Measurements from ENCODE around the gene PPP2R3B. TPM values are rescaled to one million over a fixed set of nuclear protein-coding genes. Genes with fewer than 3 reads are reported as not detected.
"Not testable (repeated sequence)": the region's sequence is repeated elsewhere in the genome, so short reads cannot be mapped to it uniquely, and the experiment has no call there.

The PPP2R3B gene
- total RNA-seq, 1 experiment from 2014 or later, result 13.8 TPM

DNA sequence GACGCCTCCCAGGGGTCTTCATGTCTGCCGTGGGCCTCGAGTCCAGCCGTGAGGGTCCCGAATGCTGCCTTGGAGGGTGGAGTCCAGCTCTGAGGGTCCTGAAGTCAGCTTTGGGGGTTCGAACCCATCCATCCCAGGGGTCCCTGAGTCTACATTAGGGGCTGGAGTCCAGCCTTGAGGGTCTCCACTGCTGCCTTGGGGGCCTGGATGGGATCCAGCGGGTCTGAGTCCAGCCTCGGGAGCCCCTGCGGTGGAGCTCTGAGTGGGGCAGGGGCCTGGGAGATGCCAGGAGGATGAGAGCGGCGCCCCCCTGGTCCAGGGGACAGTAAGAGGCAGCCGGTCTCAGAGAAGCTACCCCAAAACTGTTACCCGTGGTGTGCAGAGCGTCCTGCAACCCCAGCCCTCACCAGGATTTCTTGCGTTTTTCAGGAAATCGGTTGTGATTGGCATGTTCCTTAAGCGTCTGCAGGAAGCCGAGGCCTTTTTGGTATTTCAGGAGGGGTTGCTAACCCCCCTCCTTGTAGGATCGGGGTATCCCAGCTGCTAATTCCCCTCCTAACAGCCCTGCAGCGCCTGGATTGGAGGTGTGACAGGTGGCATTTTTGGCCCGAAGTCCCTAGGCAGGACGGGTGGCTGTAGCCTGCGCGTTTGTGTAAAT is 66.5 kb downstream of the PPP2R3B start:
- no peak for DNase-seq (ENCODE audit: low read depth)

DNA sequence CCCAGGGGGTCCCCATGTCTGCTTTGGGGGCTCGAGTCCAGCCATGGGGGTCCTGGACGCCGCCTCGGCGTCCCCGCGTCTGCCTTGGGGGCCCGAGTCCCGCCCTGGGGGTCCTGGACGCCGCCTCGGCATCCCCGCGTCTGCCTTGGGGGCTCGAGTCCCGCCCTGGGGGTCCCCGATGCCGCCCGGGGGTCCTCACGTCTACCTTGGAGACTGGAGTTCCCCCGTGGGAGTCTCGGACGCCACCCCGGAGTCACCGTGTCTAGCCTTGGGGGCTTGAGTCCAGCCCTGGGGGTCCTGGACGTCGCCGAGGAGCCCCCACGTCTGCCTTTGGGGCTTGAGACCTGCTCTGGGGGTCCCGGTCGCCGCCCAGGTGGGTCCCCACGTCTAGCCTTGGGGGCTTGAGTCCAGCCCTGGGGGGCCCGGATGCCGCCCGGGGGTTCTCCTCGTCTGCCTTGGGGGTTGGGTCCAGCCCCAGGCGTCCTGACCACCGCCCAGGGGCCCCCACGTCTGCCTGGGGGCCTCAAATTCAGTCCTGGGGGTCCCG is 67.1 kb downstream of the PPP2R3B start:
- no peak for DNase-seq (ENCODE audit: low read depth)

DNA sequence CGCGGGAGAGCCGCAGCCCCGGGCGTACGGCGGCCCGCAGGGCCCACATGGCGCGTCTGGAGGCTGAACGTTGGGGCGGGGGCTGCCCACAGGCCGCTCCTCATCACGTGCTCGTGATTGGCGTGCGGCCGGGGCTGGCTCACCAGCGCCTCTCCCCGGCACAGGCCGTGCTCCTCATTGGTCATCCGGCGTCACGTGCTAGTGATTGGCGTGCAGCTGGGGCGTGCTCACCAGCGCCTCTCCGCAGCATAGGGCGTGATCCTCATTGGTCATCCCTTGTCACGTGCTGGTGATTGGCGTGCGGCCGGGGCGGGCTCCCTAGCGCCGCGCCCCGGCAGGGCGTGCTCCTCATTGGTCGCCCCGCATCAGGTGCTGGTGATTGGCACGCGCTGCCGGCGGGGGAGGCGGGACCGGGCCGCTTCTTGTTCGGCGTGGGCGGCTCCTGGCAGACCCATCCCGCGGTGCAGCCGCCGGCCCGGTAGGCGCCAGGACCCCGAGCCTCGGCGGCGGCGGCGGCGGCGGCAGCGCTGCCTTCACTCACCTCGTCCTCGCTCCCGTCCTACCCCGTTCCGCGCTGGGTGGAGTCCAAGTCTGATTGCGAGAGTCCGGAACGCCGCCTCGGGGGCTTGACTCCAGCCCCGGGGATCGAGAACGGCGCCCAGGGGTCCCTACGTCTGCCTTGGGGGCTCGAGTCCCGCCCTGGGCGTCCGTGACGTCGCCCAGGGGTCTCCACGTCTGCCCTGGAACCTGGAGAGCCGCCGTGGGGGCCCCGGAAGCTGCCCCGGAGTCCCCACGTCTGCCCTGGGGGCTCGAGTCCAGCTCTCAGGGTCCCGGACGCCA is 67.7 kb downstream of the PPP2R3B start, which contains the start of gene GTPBP6:
Gene GTPBP6 (minus strand): TSS at position 58 of the 840 bp plus-strand sequence. CDS start 9 bp downstream, at position 49.
- DNase-seq (ENCODE audit: low read depth), result peak; percentile 100

DNA sequence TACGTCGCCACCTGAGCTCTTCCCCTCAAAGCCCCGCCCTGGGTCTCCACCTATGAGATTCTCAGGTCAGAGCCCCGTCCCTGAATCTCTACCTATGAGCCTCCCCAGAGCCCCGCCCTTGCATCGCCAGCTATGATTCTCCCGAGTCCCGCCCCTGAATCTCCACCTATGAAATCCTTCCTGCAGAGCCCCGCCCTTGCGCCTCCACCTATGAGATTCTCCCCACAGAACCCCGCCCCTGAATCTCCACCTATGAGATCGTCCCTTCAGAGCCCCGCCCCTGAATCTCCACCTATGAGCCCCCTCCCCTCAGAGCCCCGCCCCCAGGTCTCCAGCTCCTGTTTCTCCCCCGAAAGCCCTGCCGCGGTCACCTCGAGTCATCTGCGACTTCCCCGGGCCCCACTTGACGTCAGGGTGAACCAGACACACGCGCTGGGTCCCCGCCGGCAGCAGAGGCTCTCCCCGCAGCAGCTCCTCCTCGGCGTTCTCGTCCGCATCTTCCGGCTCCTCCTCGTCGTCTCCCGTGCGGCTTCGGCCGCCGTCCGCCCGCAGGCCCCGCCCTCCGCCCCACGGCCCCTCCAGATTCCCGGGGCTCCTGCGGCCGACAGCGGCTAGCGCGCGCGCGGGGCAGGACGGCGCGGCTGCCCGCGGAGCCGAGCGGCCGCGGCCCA is 68.5 kb downstream of the PPP2R3B start:
- peak; percentile 95 for DNase-seq (ENCODE audit: low read depth)

GRCh38 chrX:317424-318067 is 69.2 kb downstream of the PPP2R3B start:
- no peak for DNase-seq (ENCODE audit: low read depth)

- DNase-seq (ENCODE audit: low read depth), result no peak
Observed at GRCh38 chrX:316351-317325, 70.1 kb downstream of the PPP2R3B start.

DNA sequence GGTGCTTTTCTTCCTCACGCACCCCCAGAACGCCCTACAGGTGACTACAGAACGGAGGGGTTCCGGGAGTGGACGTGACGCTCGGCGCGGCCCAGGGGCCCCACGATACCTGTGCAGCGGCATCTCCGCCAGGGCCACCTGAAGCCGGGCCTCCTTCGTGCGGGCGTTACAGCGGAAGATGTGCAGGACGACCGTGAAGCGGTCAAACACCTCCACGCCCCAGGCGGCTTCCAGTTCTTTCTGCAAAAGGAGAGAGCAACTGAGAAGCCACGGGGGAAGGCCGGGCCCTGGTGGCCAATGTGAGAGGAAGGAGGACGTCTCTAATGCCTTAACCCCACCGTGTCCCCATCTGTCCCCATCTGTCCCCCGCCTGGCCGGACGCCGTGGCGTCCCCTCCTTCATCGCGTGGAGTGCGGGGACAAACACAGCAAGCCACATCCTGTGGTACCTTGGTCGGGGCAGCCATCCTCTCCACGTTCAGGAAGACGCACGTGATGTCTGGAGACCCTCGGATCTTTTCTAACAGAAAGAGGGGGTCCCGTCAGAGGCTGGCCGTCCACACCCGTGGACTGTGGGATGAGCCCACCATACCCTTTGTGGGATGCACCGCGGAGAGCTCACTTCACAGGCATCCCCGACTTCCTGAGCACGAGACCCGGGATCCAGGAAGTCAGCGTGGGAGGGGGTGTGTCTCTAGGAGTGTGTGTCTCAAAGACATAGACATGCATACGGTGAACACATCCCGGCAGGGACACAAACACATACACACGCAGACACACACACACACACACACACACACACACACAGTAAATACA is 71.7 kb downstream of the PPP2R3B start:
- no peak for DNase-seq (ENCODE audit: low read depth)

DNA sequence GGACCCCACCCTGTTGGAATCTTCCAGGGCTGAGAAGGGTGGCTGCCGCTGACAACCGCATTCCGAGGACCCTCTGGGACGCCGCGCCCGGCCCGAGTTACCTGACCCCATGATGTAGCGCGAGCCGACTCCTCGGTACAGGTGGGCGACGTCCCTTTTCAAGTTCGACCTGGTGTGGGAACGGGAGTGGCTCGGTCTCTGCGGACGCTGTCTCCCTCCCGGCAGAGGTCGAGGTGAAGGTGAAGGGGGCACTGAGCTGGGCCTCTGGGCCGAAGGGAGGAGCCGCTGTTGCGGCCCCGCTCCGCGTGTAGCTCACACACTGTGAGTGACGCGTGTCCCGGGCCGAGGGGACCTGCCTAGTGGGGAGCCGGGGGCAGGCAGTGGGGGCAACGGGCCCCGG is 72.7 kb downstream of the PPP2R3B start:
- no peak for DNase-seq (ENCODE audit: low read depth)

- no peak for DNase-seq (ENCODE audit: low read depth)
Observed at GRCh38 chrX:313546-313945, 73.2 kb downstream of the PPP2R3B start.

DNA sequence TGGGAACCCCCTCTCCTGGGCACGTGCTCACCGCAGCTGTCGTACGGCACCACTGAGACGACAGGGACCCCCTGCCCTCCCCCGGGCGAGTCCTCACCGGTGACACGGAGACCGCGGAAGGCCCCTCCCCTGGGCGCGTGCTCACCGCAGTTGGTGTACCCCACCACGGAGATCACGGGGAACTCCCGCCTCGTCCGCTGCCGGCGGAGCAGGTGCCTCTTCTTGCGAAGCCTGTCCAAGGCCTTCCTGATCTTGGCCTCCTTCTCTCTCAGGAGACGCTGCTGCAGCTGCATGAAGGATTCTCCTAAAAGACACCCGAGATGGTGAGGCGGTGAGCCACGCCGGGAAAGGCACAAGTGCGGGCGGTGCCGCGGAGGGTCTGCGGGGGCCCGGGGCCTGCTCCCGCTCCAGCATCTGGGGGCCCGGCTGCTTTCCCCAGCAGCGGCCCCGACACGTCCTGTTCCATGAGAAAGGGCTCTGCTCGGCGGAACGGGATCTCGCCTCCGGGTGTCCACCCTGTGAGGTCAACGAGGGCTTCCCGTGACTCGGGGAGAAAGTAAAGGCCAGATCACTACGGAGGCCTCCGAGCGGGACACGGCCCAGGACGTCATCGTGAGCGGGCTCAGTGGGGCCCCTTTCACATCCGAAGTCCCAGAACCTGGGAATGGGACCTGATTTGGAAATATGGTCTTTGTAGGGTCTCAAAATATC is 73.9 kb downstream of the PPP2R3B start:
- DNase-seq (ENCODE audit: low read depth), result no peak

DNA sequence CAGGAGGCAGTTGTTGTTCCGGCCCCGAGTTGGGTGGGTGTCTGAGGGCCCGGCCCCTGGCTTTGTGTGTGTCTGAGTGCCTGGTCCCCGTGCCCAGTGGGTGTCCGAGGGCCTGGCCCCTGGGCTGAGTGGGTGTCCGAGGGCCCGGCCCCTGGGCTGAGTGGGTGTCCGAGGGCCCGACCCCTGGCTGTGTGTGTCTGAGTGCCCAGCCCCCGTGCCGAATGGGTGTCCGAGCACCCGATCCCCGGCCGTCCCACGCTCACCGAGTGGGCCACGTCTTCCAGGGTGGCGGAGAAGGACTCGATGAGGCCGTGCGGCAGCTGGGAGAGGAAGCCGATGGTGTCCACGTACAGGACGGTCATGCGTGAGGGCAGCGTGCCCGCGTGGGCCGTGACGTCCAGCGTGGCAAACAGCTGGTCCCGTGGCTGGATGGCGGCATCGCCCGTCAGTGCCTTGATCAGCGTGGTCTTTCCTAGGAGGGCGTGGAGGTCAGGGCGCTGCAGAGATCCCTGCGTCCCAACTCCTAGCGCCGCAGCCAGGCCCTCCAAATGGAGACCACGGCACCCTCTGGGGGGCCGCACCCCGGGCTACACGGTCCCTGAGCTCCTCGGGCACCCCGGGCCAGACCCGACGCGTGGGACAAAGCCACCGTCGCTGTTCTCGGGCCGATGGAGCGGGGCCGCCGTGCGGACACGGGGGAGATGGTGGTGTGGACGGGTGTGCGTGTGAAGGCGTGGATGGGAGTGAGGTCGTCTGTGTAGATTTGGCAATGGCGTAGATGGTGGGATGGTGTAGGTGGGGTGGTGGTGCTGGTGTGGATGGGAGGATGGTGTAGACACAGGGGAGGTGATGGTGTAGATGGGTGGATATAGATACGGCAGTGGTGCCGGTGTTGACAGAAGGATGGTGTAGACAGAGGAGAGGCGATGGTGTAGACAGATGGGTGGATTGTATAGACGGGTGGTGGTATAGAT is 75.3 kb downstream of the PPP2R3B start:
- no peak for DNase-seq (ENCODE audit: low read depth)

GRCh38 chrX:310621-311155 is 76.0 kb downstream of the PPP2R3B start:
- DNase-seq (ENCODE audit: low read depth), result no peak

DNA sequence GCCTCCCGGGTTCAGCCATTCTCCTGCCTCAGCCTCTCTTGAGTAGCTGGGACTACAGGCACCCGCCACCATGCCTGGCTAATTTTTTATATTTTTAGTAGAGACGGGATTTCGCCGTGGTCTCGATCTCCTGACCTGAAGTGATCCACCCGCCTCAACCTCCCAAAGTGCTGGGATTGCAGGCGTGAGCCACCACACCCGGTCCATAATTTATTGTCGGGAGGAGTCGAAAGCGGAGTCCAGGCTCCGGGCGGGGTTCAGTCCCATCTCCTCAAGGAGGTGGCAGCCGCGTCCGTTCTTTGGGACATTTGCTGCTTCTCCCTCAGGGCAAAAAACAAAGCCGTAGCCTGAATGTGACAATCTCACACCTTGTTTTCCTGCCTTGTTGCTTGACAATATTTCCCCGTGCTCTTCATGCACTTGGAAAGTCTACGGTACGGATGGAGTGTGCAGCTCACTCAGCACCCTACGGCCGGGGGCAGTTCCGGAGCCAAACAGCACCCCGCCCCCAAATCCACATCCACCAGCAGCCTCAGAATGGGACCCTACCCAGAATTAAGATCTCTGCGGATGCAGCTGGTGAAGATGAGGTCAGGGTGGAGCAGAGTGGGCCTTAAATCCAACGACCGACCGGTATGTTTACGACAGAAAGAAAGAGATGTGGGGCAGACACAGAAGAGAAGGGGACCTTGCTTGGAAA is 77.7 kb downstream of the PPP2R3B start:
- no peak for DNase-seq (ENCODE audit: low read depth)

DNA sequence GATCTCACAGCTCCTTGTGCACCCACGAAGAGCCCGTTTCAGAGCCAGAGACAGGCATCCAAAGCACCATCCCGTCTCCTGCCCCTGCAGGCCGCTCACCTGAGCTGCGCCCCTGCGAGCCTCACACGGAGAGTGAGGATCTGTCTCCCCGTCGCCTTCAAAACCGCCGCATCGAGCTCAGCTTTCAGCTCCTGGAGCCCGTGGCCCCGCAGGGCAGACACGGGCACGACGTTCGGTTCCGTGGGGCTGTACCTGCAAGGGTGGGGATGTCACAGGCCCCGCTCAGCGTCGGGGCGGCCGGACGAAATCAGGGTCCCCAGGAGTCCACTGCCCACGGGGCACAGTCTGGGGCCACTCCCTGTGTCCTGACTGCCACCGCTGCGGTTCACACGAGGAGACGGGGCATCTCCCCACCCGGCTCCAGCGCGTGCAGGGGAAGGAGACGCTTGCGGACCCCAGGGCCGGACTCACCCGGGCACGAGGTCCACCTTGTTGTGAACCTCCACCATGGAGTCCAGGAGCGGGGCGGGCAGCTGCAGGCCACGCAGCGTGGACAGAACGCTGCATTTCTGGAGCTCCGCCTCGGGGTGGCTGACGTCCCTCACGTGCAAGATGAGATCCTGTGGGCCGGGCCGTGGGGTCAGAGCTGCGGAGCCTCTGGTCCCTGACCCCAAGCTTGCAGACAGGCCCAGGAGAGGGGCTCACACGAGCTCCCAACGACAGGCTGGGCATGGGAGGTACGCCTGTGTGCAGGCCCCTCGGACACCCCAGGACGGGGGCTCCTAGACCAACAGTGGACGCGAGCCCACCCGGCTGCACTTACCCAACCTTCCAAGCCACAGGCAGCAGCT is 79.2 kb downstream of the PPP2R3B start:
- no peak for DNase-seq (ENCODE audit: low read depth)

DNA sequence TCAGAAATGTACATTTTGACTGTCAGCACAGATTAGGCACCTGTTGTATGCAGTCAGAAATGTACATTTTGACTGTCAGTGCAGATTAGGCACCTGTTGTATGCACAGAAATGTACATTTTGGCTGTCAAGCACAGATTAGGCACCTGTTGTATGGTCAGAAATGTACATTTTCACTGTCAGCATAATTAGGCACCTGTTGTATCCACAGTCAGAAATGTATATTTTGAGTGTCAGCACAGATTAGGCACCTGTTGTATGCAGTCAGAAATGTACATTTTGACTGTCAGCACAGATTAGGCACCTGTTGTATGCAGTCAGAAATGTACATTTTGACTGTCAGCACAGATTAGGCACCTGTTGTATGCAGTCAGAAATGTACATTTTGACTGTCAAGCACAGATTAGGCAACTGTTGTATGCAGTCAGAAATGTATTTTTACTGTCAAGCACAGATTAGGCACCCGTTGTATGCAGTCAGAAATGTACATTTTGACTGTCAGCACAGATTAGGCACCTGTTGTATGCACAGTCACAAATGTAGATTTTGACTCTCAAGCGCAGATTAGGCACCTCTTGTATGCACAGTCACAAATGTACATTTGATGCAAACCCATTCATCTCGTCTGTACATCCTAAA is 80.0 kb downstream of the PPP2R3B start:
- DNase-seq (ENCODE audit: low read depth), result not testable (repeated sequence)
